ACHN (cell line): ENCODE measurements around the gene PCDHA2.
"Not testable (repeated sequence)": the region's sequence is repeated elsewhere in the genome, so short reads cannot be mapped to it uniquely, and the experiment has no call there.

Source experiments
- DNase-seq: peaks from one replicate; pipeline ENCODE4 v3.0.0-alpha.2; 2015
- in situ Hi-C: cut with HindIII; loops from 2 replicates; pipeline ENCODE4 v1.10.0; 2017; ENCODE audit warnings: low sequenced_read_pairs, low pct_ligation_motif_present, low pct_unique_long_range_greater_than_20kb

The PCDHA2 gene

DNA sequence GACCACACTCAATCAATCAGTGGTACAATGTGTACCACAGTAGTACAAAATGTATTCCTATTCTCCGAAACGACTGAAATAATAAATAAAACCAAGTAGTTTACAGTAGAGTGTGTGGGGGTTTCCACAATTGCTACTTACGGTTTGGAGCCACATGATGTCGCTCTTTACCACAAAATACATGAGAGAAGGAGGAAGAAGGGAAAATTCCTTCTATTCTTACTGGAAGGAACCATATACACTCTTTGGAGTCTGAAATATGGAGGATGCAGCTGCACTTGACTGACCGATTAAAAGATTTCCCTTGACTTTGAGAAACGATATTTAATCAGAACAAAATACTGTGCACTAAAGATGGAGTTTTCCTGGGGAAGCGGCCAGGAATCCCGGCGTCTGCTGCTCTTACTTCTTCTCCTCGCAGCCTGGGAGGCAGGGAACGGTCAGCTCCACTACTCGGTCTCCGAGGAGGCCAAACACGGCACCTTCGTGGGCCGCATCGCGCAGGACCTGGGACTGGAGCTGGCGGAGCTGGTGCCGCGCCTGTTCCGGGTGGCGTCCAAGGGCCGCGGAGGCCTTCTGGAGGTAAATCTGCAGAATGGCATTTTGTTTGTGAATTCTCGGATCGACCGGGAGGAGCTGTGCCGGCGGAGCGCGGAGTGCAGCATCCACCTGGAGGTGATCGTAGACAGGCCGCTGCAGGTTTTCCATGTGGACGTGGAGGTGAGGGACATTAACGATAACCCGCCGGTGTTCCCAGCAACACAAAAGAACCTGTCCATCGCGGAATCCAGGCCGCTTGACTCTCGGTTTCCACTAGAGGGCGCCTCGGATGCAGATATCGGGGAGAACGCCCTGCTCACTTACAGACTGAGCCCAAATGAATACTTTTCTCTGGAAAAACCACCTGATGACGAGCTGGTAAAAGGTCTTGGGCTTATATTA is 12.5 kb downstream of the PCDHA2 start, which contains the start of gene PCDHA4:
Gene PCDHA4 (plus strand): TSS at position 235 of the 942 bp plus-strand sequence.
- in situ Hi-C loops: no loop called here
- DNase-seq: no peak

DNA sequence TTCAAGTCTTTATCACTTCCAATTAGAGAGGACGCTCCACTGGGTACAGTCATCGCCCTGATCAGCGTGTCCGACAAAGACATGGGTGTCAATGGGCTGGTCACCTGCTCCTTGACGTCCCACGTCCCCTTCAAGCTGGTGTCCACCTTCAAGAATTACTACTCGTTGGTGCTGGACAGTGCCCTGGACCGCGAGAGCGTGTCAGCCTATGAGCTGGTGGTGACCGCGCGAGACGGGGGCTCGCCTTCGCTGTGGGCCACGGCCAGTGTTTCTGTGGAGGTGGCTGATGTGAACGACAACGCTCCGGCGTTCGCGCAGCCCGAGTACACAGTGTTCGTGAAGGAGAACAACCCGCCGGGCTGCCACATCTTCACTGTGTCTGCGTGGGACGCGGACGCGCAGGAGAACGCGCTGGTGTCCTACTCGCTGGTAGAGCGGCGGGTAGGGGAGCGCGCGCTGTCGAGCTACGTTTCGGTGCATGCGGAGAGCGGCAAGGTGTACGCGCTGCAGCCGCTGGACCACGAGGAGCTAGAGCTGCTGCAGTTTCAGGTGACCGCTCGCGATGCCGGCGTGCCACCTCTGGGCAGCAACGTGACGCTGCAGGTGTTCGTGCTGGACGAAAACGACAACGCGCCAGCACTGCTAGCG is 13.7 kb downstream of the PCDHA2 start:
- DNase-seq, in situ Hi-C loops: not testable (repeated sequence)

DNA sequence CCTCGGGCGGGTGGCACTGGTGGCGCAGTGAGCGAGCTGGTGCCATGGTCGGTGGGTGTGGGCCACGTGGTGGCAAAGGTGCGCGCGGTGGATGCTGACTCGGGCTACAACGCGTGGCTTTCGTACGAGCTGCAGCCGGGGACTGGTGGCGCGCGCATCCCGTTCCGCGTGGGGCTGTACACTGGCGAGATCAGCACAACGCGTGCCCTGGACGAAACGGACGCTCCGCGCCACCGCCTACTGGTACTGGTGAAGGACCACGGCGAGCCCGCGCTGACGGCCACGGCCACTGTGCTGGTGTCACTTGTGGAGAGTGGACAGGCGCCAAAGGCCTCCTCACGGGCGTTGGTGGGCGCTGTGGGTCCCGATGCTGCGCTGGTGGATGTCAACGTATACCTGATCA is 14.2 kb downstream of the PCDHA2 start:
- no peak for DNase-seq
- in situ Hi-C loops: no loop called here

DNA sequence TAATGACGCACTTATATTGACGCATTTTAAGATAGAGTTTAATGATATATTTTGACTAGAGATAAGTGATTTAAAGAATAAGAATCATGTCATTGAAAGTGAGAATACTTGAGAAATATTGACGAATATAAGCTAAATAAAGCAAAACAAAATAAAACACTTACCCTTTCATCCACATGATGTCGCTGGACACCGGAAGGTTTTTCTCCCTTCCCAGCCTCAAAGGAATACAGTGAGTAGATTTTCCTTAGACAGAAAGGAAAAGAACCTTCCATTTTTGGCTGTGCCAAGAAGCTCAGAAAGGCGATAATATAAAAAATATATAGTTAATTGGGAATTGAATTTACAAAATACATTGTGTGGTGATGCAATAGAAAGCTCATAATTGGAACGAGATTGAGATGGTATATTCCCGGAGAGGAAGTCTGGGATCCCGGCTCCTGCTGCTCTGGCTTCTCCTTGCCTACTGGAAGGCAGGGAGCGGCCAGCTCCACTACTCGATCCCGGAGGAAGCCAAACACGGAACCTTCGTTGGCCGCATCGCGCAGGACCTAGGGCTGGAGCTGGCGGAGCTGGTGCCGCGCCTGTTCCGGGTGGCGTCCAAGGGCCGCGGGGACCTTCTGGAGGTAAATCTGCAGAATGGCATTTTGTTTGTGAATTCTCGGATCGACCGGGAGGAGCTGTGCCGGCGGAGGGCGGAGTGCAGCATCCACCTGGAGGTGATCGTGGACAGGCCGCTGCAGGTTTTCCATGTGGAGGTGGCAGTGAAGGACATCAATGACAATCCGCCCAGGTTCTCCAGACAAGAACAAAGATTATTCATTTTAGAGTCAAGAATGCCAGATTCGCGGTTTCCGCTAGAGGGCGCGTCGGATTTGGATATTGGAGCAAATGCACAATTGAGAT is 27.0 kb downstream of the PCDHA2 start, which contains the start of gene PCDHA5:
Gene PCDHA5 (plus strand): TSS at position 239 of the 906 bp plus-strand sequence.
- peak; percentile 47 for DNase-seq
- in situ Hi-C loops: no loop called here

DNA sequence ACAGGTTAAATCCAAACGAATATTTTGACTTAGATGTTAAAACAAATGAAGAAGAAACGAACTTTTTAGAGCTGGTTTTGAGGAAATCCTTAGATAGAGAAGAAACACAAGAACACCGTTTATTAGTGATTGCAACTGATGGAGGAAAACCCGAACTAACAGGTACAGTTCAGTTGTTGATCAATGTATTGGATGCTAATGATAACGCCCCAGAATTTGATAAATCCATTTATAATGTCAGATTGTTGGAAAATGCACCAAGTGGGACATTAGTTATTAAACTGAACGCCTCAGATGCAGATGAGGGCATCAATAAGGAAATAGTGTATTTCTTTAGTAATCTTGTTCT is 27.6 kb downstream of the PCDHA2 start:
- in situ Hi-C loops: no loop called here
- no peak for DNase-seq

DNA sequence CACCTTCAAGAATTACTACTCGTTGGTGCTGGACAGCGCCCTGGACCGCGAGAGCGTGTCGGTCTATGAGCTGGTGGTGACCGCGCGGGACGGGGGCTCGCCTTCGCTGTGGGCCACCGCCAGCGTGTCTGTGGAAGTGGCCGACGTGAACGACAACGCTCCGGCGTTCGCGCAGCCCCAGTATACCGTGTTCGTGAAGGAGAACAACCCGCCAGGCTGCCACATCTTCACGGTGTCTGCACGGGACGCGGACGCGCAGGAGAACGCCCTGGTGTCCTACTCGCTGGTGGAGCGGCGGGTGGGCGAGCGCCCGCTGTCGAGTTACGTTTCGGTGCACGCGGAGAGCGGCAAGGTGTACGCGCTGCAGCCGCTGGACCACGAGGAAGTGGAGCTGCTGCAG is 28.3 kb downstream of the PCDHA2 start:
- DNase-seq, in situ Hi-C loops: not testable (repeated sequence)

DNA sequence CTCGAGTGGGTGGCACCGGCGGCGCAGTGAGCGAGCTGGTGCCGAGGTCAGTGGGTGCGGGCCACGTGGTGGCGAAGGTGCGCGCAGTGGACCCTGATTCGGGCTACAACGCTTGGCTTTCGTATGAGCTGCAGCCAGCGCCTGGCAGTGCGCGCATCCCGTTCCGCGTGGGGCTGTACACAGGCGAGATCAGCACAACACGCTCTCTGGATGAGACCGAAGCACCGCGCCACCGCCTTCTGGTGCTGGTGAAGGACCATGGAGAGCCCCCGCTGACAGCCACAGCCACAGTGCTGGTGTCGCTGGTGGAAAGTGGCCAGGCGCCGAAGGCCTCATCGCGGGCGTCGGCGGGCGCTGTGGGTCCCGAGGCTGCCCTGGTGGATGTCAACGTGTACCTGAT is 28.8 kb downstream of the PCDHA2 start:
- DNase-seq: no peak
- in situ Hi-C loops: no loop called here

DNA sequence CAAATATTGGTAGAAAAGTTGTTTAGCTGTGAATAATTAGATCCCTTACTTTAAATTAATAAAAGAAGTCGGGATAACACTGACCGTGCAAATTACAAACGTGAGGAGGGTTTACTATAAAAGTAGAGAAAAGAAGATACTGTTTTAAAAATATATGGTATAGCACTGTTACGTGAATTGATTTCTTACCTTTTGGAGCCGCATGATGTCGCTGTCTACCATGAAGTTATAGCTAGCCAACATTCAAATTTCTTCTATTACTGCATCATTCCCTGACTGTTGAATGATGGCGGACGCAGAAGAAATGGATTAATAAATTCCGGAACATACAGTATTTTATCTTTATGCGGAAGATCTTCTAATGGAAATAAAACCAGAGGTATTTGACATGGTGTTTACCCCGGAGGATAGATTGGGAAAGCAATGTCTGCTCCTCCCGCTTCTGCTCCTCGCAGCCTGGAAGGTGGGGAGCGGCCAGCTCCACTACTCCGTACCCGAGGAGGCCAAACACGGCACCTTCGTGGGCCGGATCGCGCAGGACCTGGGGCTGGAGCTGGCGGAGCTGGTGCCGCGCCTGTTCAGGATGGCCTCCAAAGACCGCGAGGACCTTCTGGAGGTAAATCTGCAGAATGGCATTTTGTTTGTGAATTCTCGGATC is 33.2 kb downstream of the PCDHA2 start, which contains the start of gene PCDHA6:
Gene PCDHA6 (plus strand): TSS at position 257 of the 658 bp plus-strand sequence. CDS start 132 bp downstream, at position 389.
- in situ Hi-C loops: no loop called here
- DNase-seq: no peak

DNA sequence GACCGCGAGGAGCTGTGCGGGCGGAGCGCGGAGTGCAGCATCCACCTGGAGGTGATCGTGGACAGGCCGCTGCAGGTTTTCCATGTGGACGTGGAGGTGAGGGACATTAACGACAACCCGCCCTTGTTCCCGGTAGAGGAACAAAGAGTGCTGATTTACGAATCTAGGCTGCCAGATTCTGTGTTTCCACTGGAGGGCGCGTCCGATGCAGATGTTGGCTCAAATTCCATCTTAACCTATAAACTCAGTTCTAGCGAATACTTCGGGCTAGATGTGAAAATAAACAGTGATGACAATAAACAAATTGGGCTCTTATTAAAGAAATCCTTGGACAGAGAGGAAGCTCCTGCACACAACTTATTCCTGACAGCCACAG is 33.7 kb downstream of the PCDHA2 start:
- no peak for DNase-seq
- in situ Hi-C loops: no loop called here

DNA sequence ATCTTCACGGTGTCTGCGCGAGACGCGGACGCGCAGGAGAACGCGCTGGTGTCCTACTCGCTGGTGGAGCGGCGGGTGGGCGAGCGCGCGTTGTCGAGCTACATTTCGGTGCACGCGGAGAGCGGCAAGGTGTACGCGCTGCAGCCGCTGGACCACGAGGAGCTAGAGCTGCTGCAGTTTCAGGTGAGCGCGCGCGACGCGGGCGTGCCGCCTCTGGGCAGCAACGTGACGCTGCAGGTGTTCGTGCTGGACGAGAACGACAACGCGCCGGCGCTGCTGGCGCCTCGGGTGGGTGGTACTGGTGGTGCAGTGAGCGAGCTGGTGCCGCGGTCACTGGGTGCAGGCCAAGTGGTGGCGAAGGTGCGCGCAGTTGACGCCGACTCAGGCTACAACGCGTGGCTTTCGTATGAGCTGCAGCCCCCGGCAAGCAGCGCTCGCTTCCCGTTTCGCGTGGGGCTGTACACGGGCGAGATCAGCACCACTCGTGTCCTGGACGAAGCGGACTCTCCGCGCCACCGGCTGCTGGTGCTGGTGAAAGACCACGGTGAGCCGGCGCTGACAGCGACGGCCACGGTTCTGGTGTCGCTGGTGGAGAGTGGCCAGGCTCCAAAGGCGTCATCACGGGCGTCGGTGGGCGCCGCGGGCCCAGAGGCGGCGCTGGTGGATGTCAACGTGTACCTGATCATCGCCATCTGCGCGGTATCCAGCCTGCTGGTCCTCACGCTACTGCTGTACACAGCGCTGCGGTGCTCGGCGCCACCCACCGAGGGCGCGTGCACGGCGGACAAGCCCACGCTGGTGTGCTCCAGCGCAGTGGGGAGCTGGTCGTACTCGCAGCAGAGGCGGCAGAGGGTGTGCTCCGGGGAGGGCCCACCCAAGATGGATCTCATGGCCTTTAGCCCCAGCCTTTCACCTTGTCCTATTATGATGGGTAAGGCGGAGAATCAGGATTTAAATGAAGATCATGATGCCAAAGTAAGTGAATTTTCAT is 35.2 kb downstream of the PCDHA2 start:
- DNase-seq, in situ Hi-C loops: not testable (repeated sequence)

DNA sequence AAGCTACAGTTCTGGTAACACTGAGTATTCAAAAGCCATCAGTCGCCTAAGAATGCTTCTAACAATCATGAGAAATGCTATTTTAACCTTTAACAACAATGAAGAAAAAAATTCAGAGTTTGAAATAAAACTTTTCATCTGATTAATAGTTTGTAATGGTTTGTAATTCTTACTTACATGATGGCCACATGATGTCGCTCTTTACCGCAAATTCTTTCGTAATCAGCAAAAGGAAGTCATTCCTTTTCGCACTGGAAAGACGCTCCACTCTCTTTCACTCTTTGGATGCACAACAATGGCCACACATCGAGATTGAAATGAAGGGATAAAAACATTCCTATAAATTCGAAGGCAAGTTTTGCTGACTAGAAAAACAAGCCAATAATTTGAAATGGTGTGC is 39.3 kb downstream of the PCDHA2 start, which contains the start of gene PCDHA7:
Gene PCDHA7 (plus strand): TSS at position 277 of the 400 bp plus-strand sequence. CDS start 115 bp downstream, at position 392.
- in situ Hi-C loops: no loop called here
- peak; percentile 8 for DNase-seq

DNA sequence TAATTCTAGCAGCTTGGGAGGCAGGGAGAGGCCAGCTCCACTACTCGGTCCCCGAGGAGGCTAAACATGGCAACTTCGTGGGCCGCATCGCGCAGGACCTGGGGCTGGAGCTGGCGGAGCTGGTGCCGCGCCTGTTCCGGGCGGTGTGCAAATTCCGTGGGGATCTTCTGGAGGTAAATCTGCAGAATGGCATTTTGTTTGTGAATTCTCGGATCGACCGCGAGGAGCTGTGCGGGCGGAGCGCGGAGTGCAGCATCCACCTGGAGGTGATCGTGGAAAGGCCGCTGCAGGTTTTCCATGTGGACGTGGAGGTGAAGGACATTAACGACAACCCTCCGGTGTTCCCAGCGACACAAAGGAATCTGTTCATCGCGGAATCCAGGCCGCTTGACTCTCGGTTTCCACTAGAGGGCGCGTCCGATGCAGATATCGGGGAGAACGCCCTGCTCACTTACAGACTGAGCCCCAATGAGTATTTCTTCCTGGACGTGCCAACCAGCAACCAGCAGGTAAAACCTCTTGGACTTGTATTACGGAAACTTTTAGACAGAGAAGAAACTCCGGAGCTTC is 39.9 kb downstream of the PCDHA2 start:
- DNase-seq, in situ Hi-C loops: not testable (repeated sequence)

DNA sequence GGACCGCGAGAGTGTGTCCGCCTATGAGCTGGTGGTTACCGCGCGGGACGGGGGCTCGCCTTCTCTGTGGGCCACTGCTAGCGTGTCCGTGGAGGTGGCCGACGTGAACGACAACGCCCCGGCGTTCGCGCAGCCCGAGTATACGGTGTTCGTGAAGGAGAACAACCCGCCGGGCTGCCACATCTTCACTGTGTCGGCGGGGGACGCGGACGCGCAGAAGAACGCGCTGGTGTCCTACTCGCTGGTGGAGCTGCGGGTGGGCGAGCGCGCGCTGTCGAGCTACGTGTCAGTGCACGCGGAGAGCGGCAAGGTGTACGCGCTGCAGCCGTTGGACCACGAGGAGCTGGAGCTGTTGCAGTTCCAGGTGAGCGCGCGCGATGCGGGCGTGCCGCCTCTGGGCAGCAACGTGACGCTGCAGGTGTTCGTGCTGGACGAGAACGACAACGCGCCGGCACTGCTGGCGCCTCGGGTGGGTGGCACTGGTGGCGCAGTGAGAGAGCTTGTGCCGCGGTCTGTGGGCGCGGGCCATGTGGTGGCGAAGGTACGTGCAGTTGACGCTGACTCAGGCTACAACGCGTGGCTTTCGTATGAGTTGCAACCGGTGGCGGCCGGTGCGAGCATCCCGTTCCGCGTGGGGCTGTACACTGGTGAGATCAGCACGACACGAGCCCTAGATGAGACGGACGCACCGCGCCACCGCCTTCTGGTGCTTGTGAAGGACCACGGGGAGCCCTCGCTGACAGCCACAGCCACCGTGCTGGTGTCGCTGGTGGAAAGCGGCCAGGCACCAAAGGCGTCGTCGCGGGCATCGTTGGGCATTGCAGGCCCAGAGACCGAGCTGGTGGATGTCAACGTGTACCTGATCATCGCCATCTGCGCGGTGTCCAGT is 41.2 kb downstream of the PCDHA2 start:
- no peak for DNase-seq
- in situ Hi-C loops: no loop called here

DNA sequence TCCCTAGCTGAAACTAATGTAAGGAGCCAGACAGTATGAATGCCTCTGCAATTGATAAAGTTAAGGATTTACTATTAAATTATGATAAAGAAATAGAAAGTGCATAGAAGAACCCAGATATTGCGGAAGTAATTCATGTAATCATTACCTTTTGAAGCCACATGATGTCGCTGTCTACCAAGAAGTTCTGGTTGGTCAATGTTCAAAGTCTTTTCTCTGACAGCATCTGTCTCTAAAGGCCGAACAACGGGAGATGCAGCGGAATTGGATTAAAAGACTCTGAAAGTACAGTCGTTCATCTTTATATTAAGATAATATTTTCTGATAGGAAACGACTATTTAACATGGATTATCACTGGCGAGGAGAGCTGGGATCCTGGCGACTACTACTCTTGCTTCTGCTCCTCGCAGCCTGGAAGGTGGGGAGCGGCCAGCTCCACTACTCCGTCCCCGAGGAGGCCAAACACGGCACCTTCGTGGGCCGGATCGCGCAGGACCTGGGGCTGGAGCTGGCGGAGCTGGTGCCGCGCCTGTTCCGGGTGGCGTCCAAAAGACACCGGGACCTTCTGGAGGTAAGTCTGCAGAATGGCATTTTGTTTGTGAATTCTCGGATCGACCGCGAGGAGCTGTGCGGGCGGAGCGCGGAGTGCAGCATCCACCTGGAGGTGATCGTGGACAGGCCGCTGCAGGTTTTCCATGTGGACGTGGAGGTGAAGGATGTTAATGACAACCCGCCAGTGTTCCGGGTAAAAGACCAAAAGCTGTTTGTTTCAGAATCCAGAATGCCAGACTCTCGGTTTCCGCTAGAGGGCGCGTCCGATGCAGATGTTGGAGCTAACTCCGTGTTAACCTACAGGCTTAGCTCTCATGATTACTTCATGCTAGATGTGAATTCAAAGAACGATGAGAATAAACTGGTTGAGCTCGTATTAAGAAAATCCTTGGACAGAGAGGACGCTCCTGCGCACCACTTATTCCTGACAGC is 46.6 kb downstream of the PCDHA2 start, which contains the start of gene PCDHA8:
Gene PCDHA8 (plus strand): TSS at position 210 of the 985 bp plus-strand sequence. CDS start 135 bp downstream, at position 345.
- in situ Hi-C loops: no loop called here
- no peak for DNase-seq
